Mucosa of rectum (tissue), 2 donors: ENCODE data around the gene DOK1.
A peak's percentile ranks its signal among the peaks of the same experiment; 100 is the strongest.

Experiments used
- H3K27ac ChIP-seq, 2 donors: one replicate each; pipeline ENCODE4 v1.7.0; 2013; ENCODE audit warnings: inconsistent platforms in 2 of 2, low read depth in 2 of 2, low read length in 2 of 2
- H3K27me3 ChIP-seq, 2 donors: one replicate each; pipeline ENCODE4 v1.7.0; 2013; ENCODE audit warnings: low read length in 2 of 2; ENCODE audit not compliant: control insufficient read depth in 2 of 2, insufficient read depth in 2 of 2
- H3K36me3 ChIP-seq, 2 donors: one replicate each; pipeline ENCODE4 v1.7.0; 2013; ENCODE audit warnings: low read length in 2 of 2; ENCODE audit not compliant: control insufficient read depth in 2 of 2, insufficient read depth in 2 of 2
- H3K4me1 ChIP-seq, 2 donors: one replicate each; pipeline ENCODE4 v1.7.0; 2013; ENCODE audit warnings: low read length in 2 of 2, mild to moderate bottlenecking in 1 of 2; ENCODE audit not compliant: control insufficient read depth in 2 of 2, insufficient read depth in 2 of 2
- H3K4me3 ChIP-seq, 2 donors: one replicate each; pipeline ENCODE4 v1.7.0; 2013; ENCODE audit warnings: low read length in 2 of 2
- H3K9ac ChIP-seq, 2 donors: one replicate each; pipeline ENCODE4 v1.7.0; 2013; ENCODE audit warnings: low read length in 2 of 2, low read depth in 1 of 2, mild to moderate bottlenecking in 1 of 2
- H3K9me3 ChIP-seq, 2 donors: one replicate each; pipeline ENCODE4 v1.7.0; 2013; ENCODE audit warnings: low read length in 2 of 2; ENCODE audit not compliant: control insufficient read depth in 2 of 2
- donor health status: healthy.
- donor health status: Normal muscosa, but diverticular disease.

DOK1 gene

DNA sequence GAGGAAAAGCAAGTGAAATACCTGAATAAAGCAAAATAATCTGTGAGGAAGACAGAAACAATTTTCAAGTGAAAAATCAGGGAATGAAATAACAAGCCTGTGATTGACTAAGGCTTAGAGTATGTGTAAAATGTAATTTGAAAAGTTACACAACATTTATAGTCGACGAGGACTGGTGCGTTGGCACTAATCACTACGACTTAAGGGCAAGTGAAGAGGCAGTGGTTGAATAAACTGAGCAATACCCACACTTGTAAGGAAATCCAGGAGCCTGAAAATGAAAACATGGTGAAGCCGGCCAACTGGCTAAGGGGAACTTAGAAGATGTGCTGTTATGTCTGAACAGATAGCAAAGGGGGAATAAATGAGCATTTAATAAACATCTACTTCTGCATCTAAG lies 13.4 kb downstream of the DOK1 start:
- no peak overlapping the region for H3K9ac ChIP-seq
- no peaks in the 10 kb centered on the region for H3K27me3 ChIP-seq
- no peak overlapping the region for H3K4me3 ChIP-seq
- peaks cover 0 to 4% of the 10 kb centered on the region in 2 donors for H3K4me1 ChIP-seq
- H3K9me3 ChIP-seq, result no peaks in the 10 kb centered on the region
- no peak overlapping the region for H3K27ac ChIP-seq
- H3K36me3 ChIP-seq, result no peaks in the 10 kb centered on the region

- no peak overlapping the region for H3K27ac ChIP-seq
- peaks cover 0 to 4% of the 10 kb centered on the region in 2 donors for H3K4me1 ChIP-seq
- no peaks in the 10 kb centered on the region for H3K36me3 ChIP-seq
- H3K9me3 ChIP-seq, result no peaks in the 10 kb centered on the region
- H3K4me3 ChIP-seq, result no peak overlapping the region
- H3K27me3 ChIP-seq, result no peaks in the 10 kb centered on the region
- no peak overlapping the region for H3K9ac ChIP-seq
These were observed 15.2 kb downstream of the DOK1 start for GRCh38 chr2:74569686-74570085.

DNA sequence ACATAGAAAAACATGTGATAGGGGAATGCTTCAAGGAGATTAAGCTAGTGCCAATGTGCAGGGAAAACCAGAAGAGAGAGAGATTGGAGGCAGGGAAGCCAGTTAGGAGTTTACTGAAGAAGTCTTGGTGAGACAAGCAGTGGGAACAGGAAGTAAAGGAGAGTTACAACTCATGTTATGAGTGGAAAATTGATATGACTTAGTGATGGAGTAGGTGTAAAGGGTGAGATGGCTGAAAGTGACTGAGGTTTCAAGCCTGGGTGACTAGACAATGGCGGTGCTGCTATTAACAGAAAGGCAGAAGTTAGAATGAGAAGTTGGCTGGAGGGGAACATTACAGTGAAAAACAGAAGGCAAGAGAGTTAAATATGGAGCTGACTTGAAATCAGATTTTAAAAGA lies 16.5 kb downstream of the DOK1 start:
- no peak overlapping the region for H3K9ac ChIP-seq

DNA sequence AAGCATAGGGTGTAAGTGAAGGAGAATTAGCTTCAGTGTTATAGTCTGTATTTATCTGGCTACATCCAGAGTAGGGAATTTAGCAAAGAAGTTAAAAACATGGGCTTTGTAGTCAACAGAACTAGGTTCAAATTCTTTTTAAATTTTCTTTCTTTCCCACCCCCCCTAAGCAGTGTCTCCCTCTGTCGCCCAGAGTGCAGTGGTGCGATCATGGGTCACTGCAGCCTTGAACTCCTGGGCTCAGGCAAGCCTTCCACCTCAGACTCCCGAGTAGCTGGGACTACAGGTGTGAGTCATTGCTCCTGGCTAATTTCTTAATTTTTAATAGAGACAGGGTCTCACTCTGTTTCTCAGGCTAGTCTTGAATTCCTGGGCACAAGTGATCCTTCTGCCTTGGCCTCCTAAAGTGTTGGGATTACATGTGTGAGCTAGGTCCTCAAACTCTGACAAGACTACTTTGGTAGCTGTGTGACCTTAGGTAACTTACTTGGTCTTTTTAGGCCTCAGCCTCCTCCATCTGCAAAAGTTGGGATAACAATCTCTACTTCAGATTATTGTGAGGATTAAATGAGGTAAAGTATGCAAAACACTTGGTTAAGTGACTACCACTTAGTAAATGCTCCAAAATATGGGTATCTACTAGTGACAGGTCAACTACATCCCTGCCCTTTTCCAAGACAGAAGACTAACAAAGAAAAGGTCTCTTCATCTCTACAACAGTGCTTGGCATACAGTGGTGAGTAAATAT lies 17.8 kb downstream of the DOK1 start:
- H3K4me3 ChIP-seq, result no peak overlapping the region

More for the DNA sequence above, 16.5 kb downstream of the DOK1 start:
- no peak overlapping the region for H3K4me3 ChIP-seq
- H3K4me1 ChIP-seq, result peaks cover 0 to 4% of the 10 kb centered on the region in 2 donors
- H3K36me3 ChIP-seq, result no peaks in the 10 kb centered on the region
- H3K9me3 ChIP-seq, result no peaks in the 10 kb centered on the region
- no peak overlapping the region for H3K27ac ChIP-seq
- no peaks in the 10 kb centered on the region for H3K27me3 ChIP-seq

GRCh38 chr2:74573747-74574562 lies 19.4 kb downstream of the DOK1 start:
- peak overlapping the region in 1 of 2 donors; percentile 3 for H3K27ac ChIP-seq
- H3K9ac ChIP-seq, result no peak overlapping the region
- no peaks in the 10 kb centered on the region for H3K4me1 ChIP-seq

More for the DNA sequence above, 17.8 kb downstream of the DOK1 start:
- no peaks in the 10 kb centered on the region for H3K4me1 ChIP-seq
- H3K9me3 ChIP-seq, result no peaks in the 10 kb centered on the region
- no peak overlapping the region for H3K9ac ChIP-seq
- H3K36me3 ChIP-seq, result no peaks in the 10 kb centered on the region
- H3K27ac ChIP-seq, result no peak overlapping the region
- no peaks in the 10 kb centered on the region for H3K27me3 ChIP-seq

GRCh38 chr2:74575320-74575719 lies 20.8 kb downstream of the DOK1 start:
- Histone ChIP-seq H3K9me3 (no peaks in the 10 kb centered on the region), H3K27me3 (no peaks in the 10 kb centered on the region), H3K4me1 (no peaks in the 10 kb centered on the region), H3K9ac (no peak overlapping the region), H3K27ac (no peak overlapping the region), H3K36me3 (no peaks in the 10 kb centered on the region), H3K4me3 (no peak overlapping the region)

More at GRCh38 chr2:74573747-74574562, 19.4 kb downstream of the DOK1 start:
- no peaks in the 10 kb centered on the region for H3K9me3 ChIP-seq
- no peak overlapping the region for H3K4me3 ChIP-seq
- H3K36me3 ChIP-seq, result no peaks in the 10 kb centered on the region
- no peaks in the 10 kb centered on the region for H3K27me3 ChIP-seq

DNA sequence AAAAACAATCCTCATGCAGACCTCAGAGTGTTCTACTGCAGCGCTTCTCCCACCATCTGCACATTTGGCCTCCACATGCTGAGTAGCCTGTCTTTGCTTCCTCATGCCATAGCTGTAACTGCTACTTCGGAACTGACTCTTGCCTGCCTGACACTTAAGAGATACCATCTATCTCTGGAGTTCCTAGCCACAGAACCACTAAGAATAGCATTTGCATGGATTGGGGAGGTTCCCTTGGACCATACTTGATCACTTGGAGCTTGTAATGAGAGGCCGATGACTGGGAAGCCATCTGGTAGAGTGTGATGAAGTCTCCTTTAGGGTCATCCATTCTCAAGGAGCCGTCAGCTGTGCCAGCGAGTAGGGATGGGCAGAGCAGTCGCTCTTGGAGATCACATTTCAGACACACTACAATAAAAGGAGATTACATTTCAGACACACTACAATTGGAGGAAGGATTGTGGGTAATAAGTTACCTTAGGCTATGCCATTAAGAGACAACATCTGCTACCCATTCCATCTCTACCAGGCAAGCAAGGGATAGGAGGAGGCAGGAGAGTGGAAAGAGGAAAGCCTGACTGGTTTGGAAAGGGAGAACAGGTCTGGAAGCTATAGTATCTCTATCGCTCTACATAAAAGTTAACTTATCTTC lies 21.8 kb downstream of the DOK1 start:
- H3K9ac ChIP-seq, result no peak overlapping the region
- H3K4me3 ChIP-seq, result no peak overlapping the region
- H3K27ac ChIP-seq, result peak overlapping the region; percentile 6 to 19
- H3K27me3 ChIP-seq, result no peaks in the 10 kb centered on the region
- no peaks in the 10 kb centered on the region for H3K36me3 ChIP-seq
- no peaks in the 10 kb centered on the region for H3K9me3 ChIP-seq
- H3K4me1 ChIP-seq, result no peaks in the 10 kb centered on the region

DNA sequence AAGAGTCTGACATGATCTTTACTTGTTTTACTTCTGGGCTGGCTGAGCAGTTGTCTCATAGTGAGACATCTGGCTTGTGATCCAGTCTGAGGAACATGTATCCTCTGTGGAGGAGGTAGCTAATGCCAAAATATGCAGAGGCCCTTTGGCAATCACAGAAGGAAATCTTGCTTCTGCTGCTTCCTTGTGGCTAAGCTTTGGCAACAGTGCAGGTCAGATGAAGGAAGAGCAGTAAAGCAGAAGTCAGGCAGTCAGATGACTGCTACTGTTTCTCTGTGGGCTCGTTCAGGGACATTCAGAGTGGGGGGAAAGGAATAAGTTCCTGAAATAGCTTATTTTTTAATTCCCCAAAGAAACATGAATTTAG lies 22.3 kb downstream of the DOK1 start:
- no peak overlapping the region for H3K9ac ChIP-seq
- H3K9me3 ChIP-seq, result no peaks in the 10 kb centered on the region
- H3K4me1 ChIP-seq, result no peaks in the 10 kb centered on the region
- H3K27me3 ChIP-seq, result no peaks in the 10 kb centered on the region
- no peaks in the 10 kb centered on the region for H3K36me3 ChIP-seq
- H3K27ac ChIP-seq, result peak overlapping the region; percentile 19 to 46
- H3K4me3 ChIP-seq, result no peak overlapping the region

DNA sequence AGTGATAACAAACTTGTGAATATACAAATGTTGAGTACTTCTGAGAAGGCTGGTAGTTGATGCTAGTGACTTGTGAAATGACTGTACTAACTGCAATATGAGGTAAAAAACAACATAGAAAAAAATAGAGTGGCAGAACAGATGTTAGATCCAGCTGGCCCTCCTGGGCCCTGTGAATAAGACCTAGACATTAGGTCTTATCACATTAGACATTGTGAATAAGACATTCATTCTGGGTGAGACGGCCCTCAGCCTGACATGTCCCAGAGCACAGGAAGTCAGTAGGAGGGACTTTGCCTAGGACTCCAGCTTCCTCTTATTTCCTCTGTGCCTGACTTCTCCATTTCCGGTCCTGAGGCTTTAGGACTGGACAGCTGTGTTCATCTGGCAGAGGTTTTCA lies 22.9 kb downstream of the DOK1 start:
- Histone ChIP-seq H3K36me3 (no peaks in the 10 kb centered on the region), H3K27me3 (no peaks in the 10 kb centered on the region), H3K27ac (peak overlapping the region; percentile 19 to 46), H3K9me3 (no peaks in the 10 kb centered on the region), H3K4me1 (no peaks in the 10 kb centered on the region), H3K9ac (no peak overlapping the region), H3K4me3 (no peak overlapping the region)

- H3K27ac ChIP-seq, result no peak overlapping the region
- H3K9me3 ChIP-seq, result no peaks in the 10 kb centered on the region
- no peaks in the 10 kb centered on the region for H3K4me1 ChIP-seq
- no peak overlapping the region for H3K4me3 ChIP-seq
- no peaks in the 10 kb centered on the region for H3K36me3 ChIP-seq
- H3K9ac ChIP-seq, result no peak overlapping the region
- H3K27me3 ChIP-seq, result no peaks in the 10 kb centered on the region
These were observed 23.9 kb downstream of the DOK1 start for GRCh38 chr2:74578408-74578807.
